Loucy (cell line): ENCODE results near the gene SMCO3.

Experiments used
- H2AFZ ChIP-seq: fragments of 200-600 bp; sonication (generic); 2 replicates; pipeline ENCODE4 v1.6.0; 2016; ENCODE audit warnings: antibody characterized with exemption, mild to moderate bottlenecking, low read length, moderate library complexity
- H3F3A ChIP-seq: fragments of 200-600 bp; 2 replicates; pipeline ENCODE4 v1.6.0; 2016; ENCODE audit warnings: antibody characterized with exemption, low read depth, mild to moderate bottlenecking
- H3K27me3 ChIP-seq: fragments of 200-600 bp; sonication (generic); 2 replicates; pipeline ENCODE4 v1.6.1; 2014; ENCODE audit warnings: low read length, mild to moderate bottlenecking; ENCODE audit not compliant: insufficient read depth, poor library complexity, severe bottlenecking
- H3K36me3 ChIP-seq: fragments of 200-600 bp; sonication (generic); 2 replicates; pipeline ENCODE4 v1.6.1; 2016; ENCODE audit warnings: low read length; ENCODE audit not compliant: insufficient read depth
- H3K4me1 ChIP-seq: fragments of 200-600 bp; sonication (generic); 2 replicates; pipeline ENCODE4 v1.5.1; 2014; ENCODE audit warnings: low read length, mild to moderate bottlenecking; ENCODE audit not compliant: insufficient read depth, poor library complexity, severe bottlenecking
- H3K4me2 ChIP-seq: fragments of 200-600 bp; sonication (generic); 2 replicates; pipeline ENCODE4 v1.6.0; 2014; ENCODE audit warnings: antibody characterized with exemption, low read length, low read depth, mild to moderate bottlenecking; ENCODE audit not compliant: poor library complexity, severe bottlenecking
- H3K4me3 ChIP-seq: fragments of 200-600 bp; sonication (generic); 2 replicates; pipeline ENCODE4 v1.5.1; 2014; ENCODE audit warnings: low read length, mild to moderate bottlenecking, mixed read lengths; ENCODE audit not compliant: poor library complexity, severe bottlenecking
- H3K79me2 ChIP-seq: fragments of 200-600 bp; sonication (generic); 2 replicates; pipeline ENCODE4 v1.6.1; 2014; ENCODE audit warnings: low read length; ENCODE audit not compliant: insufficient read depth
- H3K9ac ChIP-seq: fragments of 200-600 bp; sonication (generic); 2 replicates; pipeline ENCODE4 v1.6.0; 2014; ENCODE audit warnings: mild to moderate bottlenecking, low read depth, low read length, moderate library complexity; ENCODE audit not compliant: poor library complexity, severe bottlenecking
- H3K9me2 ChIP-seq: fragments of 200-600 bp; sonication (generic); replicated peaks from 2 replicates; pipeline ENCODE4 v1.6.1; 2016; ENCODE audit warnings: low read depth, low read length, mixed read lengths
- H3K9me3 ChIP-seq: fragments of 200-600 bp; sonication (generic); 2 replicates; pipeline ENCODE4 v1.6.1; 2014; ENCODE audit warnings: mild to moderate bottlenecking, antibody characterized with exemption, low read length, low read depth; ENCODE audit not compliant: insufficient read depth
- H4K20me1 ChIP-seq: fragments of 200-600 bp; sonication (generic); 2 replicates; pipeline ENCODE4 v1.6.0; 2014; ENCODE audit warnings: antibody characterized with exemption, low read length, mild to moderate bottlenecking; ENCODE audit not compliant: insufficient read depth, poor library complexity, severe bottlenecking
- EZH2phosphoT487 ChIP-seq: fragments of 200-600 bp; IDR thresholded peaks from 2 replicates; pipeline ENCODE4 v1.6.1; 2018; ENCODE audit warnings: antibody characterized with exemption, mild to moderate bottlenecking, moderate library complexity, borderline replicate concordance
- TF ChIP-seq, protein P1 (sequence below): fragments of 200-600 bp; sonication (generic); conservative IDR thresholded peaks from 2 replicates; pipeline ENCODE4 v1.5.1; 2014; ENCODE audit warnings: mild to moderate bottlenecking, antibody characterized with exemption, low read length

The SMCO3 gene

DNA sequence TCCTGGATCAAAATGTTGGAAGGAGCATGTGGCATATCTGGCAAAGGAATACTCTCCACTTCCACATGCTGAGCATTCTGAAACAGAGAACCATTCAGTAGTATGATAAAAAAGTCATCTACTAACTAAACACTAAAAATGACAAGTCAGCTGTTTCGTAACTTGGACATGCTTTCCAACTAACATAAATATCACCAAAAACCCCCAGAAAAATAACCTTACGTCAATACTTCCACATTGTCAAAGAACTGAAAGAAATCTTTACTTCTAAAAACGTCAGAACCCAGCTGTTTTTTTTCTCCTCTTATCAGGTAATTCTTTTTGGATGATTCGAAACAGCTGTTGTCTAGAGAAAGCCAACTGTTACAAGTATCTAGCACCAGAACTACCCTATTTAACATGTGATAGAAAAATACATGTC, 18.9 kb downstream of the SMCO3 start:
- Histone ChIP-seq H3K27me3 (no peaks in the 10 kb centered on the region), H3F3A (no peaks in the 10 kb centered on the region), H3K9me3 (no peaks in the 10 kb centered on the region)

DNA sequence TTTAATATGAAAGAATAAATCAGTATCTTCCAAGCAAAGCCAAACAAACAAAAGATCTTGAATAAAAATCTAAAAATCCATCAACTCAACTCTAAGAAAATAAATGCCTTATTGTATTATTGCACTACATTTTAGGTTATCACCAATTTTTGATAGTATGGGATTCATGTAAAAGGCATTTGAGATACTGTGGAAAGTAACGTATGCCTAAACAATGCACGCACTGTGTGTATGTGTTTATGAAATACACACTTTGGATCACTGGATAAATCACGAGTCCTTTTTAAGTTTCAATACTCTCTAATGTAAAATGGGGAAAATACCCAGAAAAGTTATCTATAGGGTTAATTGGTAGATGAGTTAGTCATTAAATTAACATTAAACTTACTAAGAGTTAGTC, 28.4 kb downstream of the SMCO3 start:
- no peaks in the 10 kb centered on the region for H3K9me3 ChIP-seq
- H3K27me3 ChIP-seq = no peaks in the 10 kb centered on the region
- H3K4me3 ChIP-seq = no peak overlapping the region
- H3F3A ChIP-seq = no peaks in the 10 kb centered on the region
- peaks cover 58% of the 10 kb centered on the region for H3K36me3 ChIP-seq
- H3K9me2 ChIP-seq = no peaks in the 10 kb centered on the region
- H3K4me1 ChIP-seq = peaks cover 5% of the 10 kb centered on the region
- H3K4me2 ChIP-seq = no peak overlapping the region
- H3K9ac ChIP-seq = no peak overlapping the region
- H4K20me1 ChIP-seq = no peaks in the 10 kb centered on the region
- no peak overlapping the region for H2AFZ ChIP-seq
- no peak for TF ChIP-seq EZH2phosphoT487
- TF ChIP-seq, protein P1, sequence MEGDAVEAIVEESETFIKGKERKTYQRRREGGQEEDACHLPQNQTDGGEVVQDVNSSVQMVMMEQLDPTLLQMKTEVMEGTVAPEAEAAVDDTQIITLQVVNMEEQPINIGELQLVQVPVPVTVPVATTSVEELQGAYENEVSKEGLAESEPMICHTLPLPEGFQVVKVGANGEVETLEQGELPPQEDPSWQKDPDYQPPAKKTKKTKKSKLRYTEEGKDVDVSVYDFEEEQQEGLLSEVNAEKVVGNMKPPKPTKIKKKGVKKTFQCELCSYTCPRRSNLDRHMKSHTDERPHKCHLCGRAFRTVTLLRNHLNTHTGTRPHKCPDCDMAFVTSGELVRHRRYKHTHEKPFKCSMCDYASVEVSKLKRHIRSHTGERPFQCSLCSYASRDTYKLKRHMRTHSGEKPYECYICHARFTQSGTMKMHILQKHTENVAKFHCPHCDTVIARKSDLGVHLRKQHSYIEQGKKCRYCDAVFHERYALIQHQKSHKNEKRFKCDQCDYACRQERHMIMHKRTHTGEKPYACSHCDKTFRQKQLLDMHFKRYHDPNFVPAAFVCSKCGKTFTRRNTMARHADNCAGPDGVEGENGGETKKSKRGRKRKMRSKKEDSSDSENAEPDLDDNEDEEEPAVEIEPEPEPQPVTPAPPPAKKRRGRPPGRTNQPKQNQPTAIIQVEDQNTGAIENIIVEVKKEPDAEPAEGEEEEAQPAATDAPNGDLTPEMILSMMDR = no peak
- no peaks in the 10 kb centered on the region for H3K79me2 ChIP-seq

More for the DNA sequence above, 18.9 kb downstream of the SMCO3 start:
- Histone ChIP-seq H3K79me2 (peaks cover 54% of the 10 kb centered on the region), H3K36me3 (peaks cover 89% of the 10 kb centered on the region), H3K9ac (no peak overlapping the region), H2AFZ (no peak overlapping the region), H4K20me1 (peaks cover 16% of the 10 kb centered on the region), H3K4me3 (no peak overlapping the region), H3K4me2 (no peak overlapping the region), H3K4me1 (peaks cover 14% of the 10 kb centered on the region), H3K9me2 (no peaks in the 10 kb centered on the region)
- TF ChIP-seq, protein P1 = no peak
- no peak for TF ChIP-seq EZH2phosphoT487

DNA sequence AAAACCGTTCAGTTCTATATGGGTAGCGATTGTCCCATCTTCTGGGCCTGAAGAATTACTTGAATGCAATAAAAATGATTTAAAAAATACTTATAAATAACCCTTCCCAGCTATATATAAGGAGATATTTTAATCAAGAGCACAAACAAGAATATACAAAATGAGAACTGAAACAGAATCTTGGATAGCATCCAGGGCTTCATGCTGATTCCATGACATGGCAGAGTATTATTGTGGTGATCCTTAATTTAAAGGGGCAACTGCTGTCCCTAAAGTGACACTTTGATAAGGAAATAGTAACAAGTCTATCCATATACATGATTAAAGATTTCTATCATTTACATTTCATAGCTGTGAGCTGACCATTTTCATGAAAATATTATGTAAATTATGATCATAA, 29.5 kb downstream of the SMCO3 start:
- Histone ChIP-seq H4K20me1 (no peaks in the 10 kb centered on the region), H2AFZ (no peak overlapping the region), H3K4me1 (peaks cover 11% of the 10 kb centered on the region), H3K9ac (no peak overlapping the region), H3K27me3 (no peaks in the 10 kb centered on the region), H3K4me3 (no peak overlapping the region), H3K9me3 (no peaks in the 10 kb centered on the region), H3K4me2 (no peak overlapping the region), H3K36me3 (peaks cover 47% of the 10 kb centered on the region), H3F3A (no peaks in the 10 kb centered on the region), H3K9me2 (no peaks in the 10 kb centered on the region), H3K79me2 (no peaks in the 10 kb centered on the region)
- TF ChIP-seq, protein P1 = no peak
- TF ChIP-seq EZH2phosphoT487 = no peak
